ENCODE data around the gene CLEC10A. TPM values are rescaled to one million over a fixed set of nuclear protein-coding genes. Genes with fewer than 3 reads are reported as not detected.
"Not testable (repeated sequence)": the region's sequence is repeated elsewhere in the genome, so short reads cannot be mapped to it uniquely, and the experiment has no call there.

Gene CLEC10A
- total RNA-seq, 2 donors from 2014 or later = 0.55 to 5.7 TPM

DNA sequence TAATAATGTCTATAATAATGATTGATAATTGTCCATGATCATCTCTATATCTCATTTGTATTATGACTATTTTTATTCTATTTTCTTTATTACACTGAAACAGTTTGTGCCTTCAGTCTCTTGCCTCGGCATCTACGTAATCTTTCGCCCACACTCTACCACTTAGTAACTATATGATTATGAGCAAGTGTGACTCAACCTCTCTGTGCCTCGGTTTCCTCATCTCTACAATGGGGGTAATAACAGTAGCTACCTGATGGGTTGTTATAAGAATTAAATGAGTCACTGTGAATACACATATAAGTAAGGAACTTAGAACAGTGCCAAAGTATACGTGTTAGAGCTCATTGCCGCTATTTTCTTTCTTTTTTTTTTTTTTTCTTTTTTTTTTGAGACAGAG is 32.5 kb downstream of the CLEC10A start:
- no peak for TF ChIP-seq CTCF (IDR thresholded peaks at IDR 0.05)
- TF ChIP-seq POLR2A (IDR thresholded peaks at IDR 0.05) = no peak
- TF ChIP-seq POLR2AphosphoS5 (IDR thresholded peaks at IDR 0.05) = no peak
- H3K36me3 ChIP-seq = no peaks in the 10 kb centered on the region
- intact Hi-C loops (cut with DNase I) = loop anchor here (5.0 to 10.0 kb wide), 2 partner anchors 130 to 237 kb away; partner anchors contain the start of genes ASGR1 and SLC2A4
- H3K27me3 ChIP-seq (replicated peaks; ENCODE audit: insufficient read depth) = no peaks in the 10 kb centered on the region
- WGBS = 79% methylated on average over 6 of the region's 6 CpGs
- DNase-seq (ENCODE audit: low spot score) = no peak
- peak overlapping the region; percentile 11 to 33 for H3K4me3 ChIP-seq
- H3K4me1 ChIP-seq (replicated peaks) = peaks cover 20% of the 10 kb centered on the region
- no peaks in the 10 kb centered on the region for H3K9me3 ChIP-seq
- H3K27ac ChIP-seq = peak overlapping the region; percentile 89

DNA sequence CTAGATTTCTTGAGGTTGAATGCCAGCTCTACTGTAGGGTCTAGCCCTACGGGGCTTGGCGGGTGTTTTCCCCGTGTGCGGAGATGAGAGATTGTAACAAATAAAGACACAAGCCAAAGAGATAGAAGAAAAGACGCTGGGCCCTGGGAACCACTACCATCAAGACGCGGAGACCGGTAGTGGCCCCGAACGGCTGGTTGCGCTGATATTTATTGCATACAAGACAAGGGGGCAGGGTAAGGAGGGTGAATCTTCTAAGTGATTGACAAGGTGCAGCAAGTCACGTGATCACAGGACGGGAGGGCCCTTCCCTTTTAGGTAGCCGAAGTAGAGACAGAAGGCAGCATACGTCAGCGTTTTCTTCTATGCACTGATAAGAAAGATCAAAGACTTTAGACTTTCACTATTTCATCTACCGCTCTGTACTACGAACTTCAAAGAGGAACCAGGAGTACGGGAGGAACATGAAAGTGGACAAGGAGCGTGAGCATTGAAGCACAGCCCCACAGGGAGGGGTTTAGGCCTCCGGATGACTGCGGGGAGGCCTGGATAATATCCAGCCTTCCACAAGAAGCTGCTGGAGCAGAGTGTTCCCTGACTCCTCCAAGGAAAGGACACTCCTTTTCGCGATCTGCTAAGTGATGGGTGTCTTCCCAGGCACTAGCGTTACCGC is 33.2 kb downstream of the CLEC10A start:
- intact Hi-C loops (cut with DNase I) = loop anchor here (5.0 to 10.0 kb wide), 2 partner anchors 130 to 238 kb away; partner anchors contain the start of genes ASGR1 and SLC2A4
- H3K9me3 ChIP-seq; H3K36me3 ChIP-seq; H3K27me3 ChIP-seq (replicated peaks; ENCODE audit: insufficient read depth): not testable (repeated sequence)
- peaks cover 24% of the 10 kb centered on the region for H3K4me1 ChIP-seq (replicated peaks)
- peak; percentile 56 for TF ChIP-seq POLR2AphosphoS5 (IDR thresholded peaks at IDR 0.05)
- peak overlapping the region; percentile 89 for H3K27ac ChIP-seq
- peak overlapping the region; percentile 11 to 33 for H3K4me3 ChIP-seq
- DNase-seq (ENCODE audit: low spot score) = peak; percentile 77
- WGBS = 8% methylated on average over 26 of the region's 26 CpGs

DNA sequence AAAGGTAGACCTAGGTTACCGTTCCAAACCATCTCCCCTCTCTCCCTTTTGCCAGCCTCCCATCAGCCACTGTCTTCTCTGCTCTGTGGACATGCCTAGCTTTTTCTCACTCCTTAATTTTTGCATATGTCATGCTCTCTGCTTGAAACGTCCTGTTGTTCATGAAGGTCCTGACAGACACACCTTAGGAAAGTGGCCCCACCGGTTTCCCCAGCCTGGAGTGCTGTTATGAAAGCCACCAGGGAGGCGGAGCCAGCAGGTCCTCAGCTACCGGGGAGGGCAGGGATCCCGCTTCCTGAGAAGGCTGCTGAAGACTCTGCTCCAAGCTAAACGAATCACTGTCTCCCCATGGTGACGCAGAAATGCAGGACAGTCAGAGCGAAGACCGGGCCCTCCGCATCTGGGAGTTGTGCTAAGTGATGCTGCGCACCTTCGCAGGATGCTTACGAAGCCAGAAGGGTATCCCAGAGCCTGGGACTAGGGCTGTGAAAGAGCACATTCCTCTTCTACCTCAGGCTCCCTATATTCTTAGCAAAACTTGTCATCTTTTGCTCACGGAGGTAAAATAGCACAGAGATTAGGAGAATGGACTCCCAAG is 33.8 kb downstream of the CLEC10A start:
- Histone ChIP-seq H3K4me3 (peak overlapping the region; percentile 11 to 33), H3K36me3 (no peaks in the 10 kb centered on the region), H3K4me1 (replicated peaks) (peaks cover 25% of the 10 kb centered on the region), H3K27me3 (replicated peaks; ENCODE audit: insufficient read depth) (no peaks in the 10 kb centered on the region), H3K27ac (peak overlapping the region; percentile 89), H3K9me3 (no peaks in the 10 kb centered on the region)
- intact Hi-C loops (cut with DNase I) = loop anchor here (5.0 to 10.0 kb wide), 2 partner anchors 131 to 239 kb away; partner anchors contain the start of genes ASGR1 and SLC2A4
- 18% methylated on average over 15 of the region's 15 CpGs for WGBS
- TF ChIP-seq POLR2AphosphoS5 (IDR thresholded peaks at IDR 0.05) (peak; percentile 75), POLR2A (IDR thresholded peaks at IDR 0.05) (no peak), CTCF (IDR thresholded peaks at IDR 0.05) (peak in 1 of 4 experiments; percentile 14)
- DNase-seq (ENCODE audit: low spot score) = peak; percentile 92

DNA sequence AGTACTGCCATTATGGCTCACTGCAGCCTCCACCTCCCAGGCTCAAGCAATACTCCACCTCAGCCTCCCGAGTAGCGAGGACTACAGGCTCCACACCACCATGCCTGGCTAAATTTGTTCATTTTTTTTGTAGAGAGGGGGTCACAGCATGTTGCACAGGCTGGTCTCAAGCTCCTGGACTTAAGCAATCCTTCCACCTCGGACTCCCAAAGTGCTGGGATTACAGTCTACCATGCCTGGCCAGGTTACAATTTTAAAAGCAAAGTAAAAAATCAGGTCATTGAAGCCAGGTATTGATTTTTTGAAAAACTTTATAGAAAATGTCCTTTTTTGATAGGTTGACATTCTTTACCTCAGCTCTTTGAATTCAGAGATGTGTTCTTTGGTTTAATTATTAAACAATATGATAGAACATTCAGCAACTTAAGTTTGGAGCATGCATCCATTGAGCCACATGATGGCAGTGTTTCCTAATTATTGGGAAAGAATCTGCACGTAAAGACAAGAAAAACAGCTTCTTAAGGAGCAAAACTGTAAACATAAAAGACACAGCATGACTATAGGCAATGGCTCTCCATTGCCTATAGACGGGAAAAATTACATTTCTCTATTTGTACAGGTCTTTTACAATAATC is 34.4 kb downstream of the CLEC10A start:
- WGBS = 22% methylated on average over 5 of the region's 5 CpGs
- Histone ChIP-seq H3K4me3 (peak overlapping the region in 1 of 2 donors; percentile 33), H3K36me3 (no peaks in the 10 kb centered on the region), H3K27ac (peak overlapping the region; percentile 89), H3K9me3 (no peaks in the 10 kb centered on the region), H3K4me1 (replicated peaks) (peaks cover 25% of the 10 kb centered on the region), H3K27me3 (replicated peaks; ENCODE audit: insufficient read depth) (no peaks in the 10 kb centered on the region)
- TF ChIP-seq CTCF (IDR thresholded peaks at IDR 0.05) (peak; percentile 59 to 97 (median 92)), POLR2A (IDR thresholded peaks at IDR 0.05) (no peak)
- peak; percentile 55 for DNase-seq (ENCODE audit: low spot score)
- intact Hi-C loops (cut with DNase I) = loop anchor here (5.0 to 10.0 kb wide), 2 partner anchors 132 to 239 kb away; partner anchors contain the start of genes ASGR1 and SLC2A4

DNA sequence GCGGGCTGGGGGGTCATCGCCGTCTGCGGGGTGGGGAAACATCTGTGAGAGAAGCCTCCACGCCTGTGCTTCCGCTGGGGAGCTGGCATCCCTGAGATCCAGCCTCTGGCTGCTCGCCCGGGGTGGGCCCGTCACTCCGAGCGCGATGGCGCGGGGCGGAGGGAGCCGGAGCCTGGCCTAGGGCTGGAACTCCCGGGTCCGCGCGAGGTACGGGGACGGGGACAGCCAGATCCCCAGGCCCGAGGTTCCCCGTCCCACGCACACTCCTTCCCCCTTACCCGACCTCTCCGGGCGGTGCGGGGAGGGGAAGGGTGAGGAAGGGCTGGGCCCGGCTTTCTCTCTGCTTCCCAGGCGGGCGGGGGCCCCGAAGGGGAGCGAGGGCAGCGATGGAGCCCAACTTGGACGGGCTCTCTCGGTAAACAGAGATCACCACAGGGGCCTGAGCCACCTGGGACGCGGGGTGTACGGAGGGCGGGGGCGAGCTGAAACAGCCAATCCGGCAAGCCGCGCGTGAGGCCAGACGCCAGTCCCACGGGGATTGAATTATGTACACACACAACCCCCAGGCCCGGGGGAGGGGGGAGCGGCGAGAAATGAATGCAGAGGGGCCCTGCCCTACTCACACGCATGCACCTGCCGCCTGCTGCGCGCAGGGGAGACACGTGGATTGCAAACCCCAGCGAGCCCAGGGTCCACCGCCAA is 36.4 kb downstream of the CLEC10A start, which contains the start of gene SLC16A11:
SLC16A11 (minus strand) TSS at position 596 of the 702 bp plus-strand sequence; CDS start at position 17, 579 bp downstream.
- peak within 1 kb of the TSS; percentile 21 to 32 for H3K4me3 ChIP-seq
- peaks cover 25% of the 10 kb centered on the region for H3K4me1 ChIP-seq (replicated peaks)
- TF ChIP-seq POLR2AphosphoS5 (IDR thresholded peaks at IDR 0.05) = peak; percentile 12
- peak; percentile 43 for TF ChIP-seq POLR2A (IDR thresholded peaks at IDR 0.05)
- TF ChIP-seq CTCF (IDR thresholded peaks at IDR 0.05) = peak in 1 of 4 experiments; percentile 5
- H3K27ac ChIP-seq = peak within 1 kb of the TSS in 1 of 2 donors; percentile 27
- 5% methylated on average over 24 of the region's 58 CpGs for WGBS
- no peaks in the 10 kb centered on the region for H3K36me3 ChIP-seq
- intact Hi-C loops (cut with DNase I) = loop anchor here (10.0 kb wide), 1 partner anchor 241 kb away; the partner anchor contains the start of gene SLC2A4
- H3K27me3 ChIP-seq (replicated peaks; ENCODE audit: insufficient read depth) = no peaks in the 10 kb centered on the region
- H3K9me3 ChIP-seq = no peaks in the 10 kb centered on the region
- no peak for DNase-seq (ENCODE audit: low spot score)
